Uterus (tissue), 2 donors: ENCODE measurements around the gene NME4.

Source experiments
- CTCF ChIP-seq, 4 experiments: fragments of 200-600 bp in 2 of 4; fragments of 450-650 bp in 2 of 4; sonication (generic) in 2 of 4; IDR thresholded peaks; one replicate each; pipeline ENCODE4 v1.5.1; 2016 to 2019; ENCODE audit warnings: antibody characterized with exemption in 4 of 4, mild to moderate bottlenecking in 2 of 4, moderate library complexity in 1 of 4
- POLR2A ChIP-seq, 2 donors: fragments of 450-650 bp; IDR thresholded peaks; one replicate each; pipeline ENCODE4 v1.6.1; 2016; ENCODE audit warnings: antibody characterized with exemption in 2 of 2, mild to moderate bottlenecking in 1 of 2, moderate library complexity in 1 of 2

- TF ChIP-seq CTCF (IDR thresholded peaks at IDR 0.05) (no peak), POLR2A (IDR thresholded peaks at IDR 0.05) (no peak)
Measured at GRCh38 chr16:410516-411178, 13.6 kb downstream of the NME4 start.
